HS-5 (cell line): ENCODE measurements around the gene MPHOSPH8.
"Not testable (repeated sequence)": the region's sequence is repeated elsewhere in the genome, so short reads cannot be mapped to it uniquely, and the experiment has no call there.

Source experiments
- DNase-seq: peaks from one replicate; pipeline ENCODE4 v3.0.0-alpha.2; 2012; ENCODE audit warnings: low read depth

MPHOSPH8 gene

GRCh38 chr13:19632915-19633478, 462 bp upstream of the MPHOSPH8 start:
- peak; percentile 0 for DNase-seq

DNA sequence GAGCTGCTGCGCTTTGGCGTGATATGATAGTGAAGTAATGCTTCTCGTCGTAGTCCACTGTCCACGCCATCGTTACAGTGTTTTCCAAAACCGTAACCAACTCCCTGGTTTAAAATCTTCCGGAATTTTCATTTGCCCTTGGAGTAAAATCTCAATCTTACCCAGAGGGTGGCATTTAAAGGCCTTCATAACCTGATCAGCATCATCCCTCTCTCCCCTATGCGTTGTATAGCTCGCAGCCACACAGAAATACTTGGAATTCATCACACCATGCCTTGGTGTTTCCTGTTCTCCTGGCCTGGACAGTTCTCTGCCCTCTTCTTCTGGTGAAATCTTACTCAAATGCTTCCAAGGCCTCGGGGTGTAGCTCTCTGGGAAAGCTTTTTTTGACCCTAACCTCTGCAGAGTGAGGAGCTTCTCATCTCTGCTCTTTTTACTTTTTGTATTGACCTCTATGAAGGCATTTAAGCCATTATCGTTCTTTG, 839 bp downstream of the MPHOSPH8 start:
- peak; percentile 2 for DNase-seq

DNA sequence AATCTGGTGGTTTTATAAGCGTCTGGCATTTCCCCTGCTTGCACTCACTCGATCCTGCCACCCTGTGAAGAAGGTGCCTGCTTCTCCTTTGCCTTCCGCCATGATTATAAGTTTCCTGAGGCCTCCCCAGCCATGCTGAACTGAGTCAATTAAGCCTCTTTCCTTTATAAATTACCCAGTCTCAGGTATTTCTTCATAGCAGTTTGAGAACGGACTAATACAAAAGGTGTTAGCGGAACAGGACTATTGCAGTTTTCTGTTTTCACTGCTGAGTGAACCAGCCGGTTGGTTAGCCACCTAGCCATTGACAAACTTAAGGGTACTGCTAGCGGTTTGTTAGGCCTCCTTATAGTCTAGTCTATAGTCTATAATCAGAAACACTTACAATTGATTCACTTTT, 2.5 kb downstream of the MPHOSPH8 start:
- not testable (repeated sequence) for DNase-seq

- no peak for DNase-seq
These were observed 10.2 kb downstream of the MPHOSPH8 start for GRCh38 chr13:19643652-19644051.

DNA sequence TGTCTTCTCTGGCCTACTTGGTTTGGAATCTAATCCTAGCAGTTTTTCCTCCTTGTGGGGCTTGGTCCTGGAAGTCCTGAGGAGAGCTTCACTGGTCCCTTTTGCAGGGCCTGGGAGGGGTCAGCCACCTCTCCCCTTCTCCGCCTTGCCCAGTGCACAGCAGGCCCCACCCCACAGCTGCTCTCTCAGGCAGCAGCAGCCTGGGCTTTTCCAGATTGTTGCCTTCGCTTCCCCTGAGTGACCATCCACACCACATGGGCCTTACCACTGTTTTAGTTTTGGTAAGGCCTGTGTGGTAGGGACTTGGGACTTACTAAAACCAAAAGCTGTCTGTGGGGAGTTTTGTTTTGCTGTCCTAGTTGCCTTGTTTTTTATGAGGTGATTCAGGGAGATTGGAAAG, 11.5 kb downstream of the MPHOSPH8 start:
- DNase-seq: no peak

- DNase-seq: no peak
These were observed 12.6 kb downstream of the MPHOSPH8 start for GRCh38 chr13:19646063-19646462.

GRCh38 chr13:19650742-19651141, 17.3 kb downstream of the MPHOSPH8 start:
- no peak for DNase-seq

- no peak for DNase-seq
These were observed 24.6 kb downstream of the MPHOSPH8 start for GRCh38 chr13:19657872-19658591.

- no peak for DNase-seq
These were observed 25.4 kb downstream of the MPHOSPH8 start for GRCh38 chr13:19658831-19659230.

- no peak for DNase-seq
These were observed 27.7 kb downstream of the MPHOSPH8 start for GRCh38 chr13:19661126-19661525.

DNA sequence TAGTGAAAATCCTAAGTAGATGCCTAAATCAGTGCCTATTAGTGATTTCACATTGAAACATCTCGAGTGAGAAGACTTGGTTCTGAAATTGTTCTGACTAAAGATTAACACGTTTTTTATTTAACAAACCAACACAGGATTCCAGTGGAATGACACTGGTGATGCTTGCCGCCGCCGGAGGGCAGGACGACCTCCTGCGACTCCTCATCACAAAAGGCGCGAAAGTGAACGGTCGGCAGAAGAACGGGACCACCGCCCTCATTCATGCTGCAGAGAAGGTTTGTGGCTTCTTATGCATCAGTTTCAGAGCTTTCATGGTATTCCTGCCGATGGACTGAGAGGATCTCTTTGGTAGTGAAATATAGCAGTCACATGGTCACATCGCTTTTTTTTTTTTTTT, 28.1 kb downstream of the MPHOSPH8 start:
- no peak for DNase-seq

DNA sequence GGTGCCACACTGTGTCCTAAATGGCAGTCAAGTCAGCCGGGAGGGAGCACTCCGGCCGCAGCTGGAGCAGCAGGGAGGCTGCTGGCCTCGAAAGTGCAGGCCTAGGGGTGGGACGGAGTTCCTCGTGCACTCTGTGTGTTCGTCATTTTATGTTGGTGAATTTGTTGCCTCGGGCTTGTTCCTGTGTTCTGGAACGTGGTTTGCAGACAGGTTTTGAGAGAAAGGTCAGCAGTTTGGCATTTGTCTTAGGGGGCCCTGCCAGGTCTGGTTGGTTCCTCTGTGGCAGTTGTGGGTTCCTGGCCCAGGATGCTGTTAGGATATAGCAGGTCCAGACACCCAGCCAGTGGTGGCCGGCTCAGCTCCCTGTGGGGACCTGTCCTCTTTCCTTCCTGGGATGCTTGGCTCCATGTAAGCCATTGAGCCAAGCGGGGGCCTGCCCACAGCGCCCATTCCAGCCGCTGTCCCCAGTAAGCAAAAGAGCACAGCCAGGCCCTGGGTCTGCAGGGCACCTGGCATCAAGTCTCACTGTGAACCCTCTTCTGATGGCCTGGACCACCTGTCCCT, 30.0 kb downstream of the MPHOSPH8 start:
- no peak for DNase-seq

GRCh38 chr13:19664481-19665230, 31.2 kb downstream of the MPHOSPH8 start:
- DNase-seq: no peak

- DNase-seq: no peak
These were observed 32.0 kb downstream of the MPHOSPH8 start for GRCh38 chr13:19665427-19665859.

DNA sequence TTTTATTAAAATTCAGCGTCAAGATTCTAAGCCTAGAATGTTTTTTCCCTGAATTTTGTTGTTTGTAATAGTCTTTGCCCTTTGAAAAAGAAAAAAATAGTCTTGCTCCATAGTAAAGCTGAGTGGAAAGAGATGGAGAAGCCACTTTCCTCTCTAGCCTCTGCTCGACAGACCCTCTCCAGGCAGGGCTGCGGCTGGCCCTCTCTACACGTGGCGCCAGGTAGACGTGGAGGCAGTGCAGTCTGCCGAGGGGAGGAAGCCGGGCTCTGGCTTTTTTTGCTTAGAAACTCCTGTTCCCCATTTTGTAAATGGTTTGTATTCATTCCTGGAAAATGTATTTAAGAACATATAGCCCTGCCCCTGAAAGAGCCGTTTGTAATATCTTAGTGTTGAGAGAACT, 35.3 kb downstream of the MPHOSPH8 start:
- no peak for DNase-seq

- DNase-seq: no peak
These were observed 36.7 kb downstream of the MPHOSPH8 start for GRCh38 chr13:19670147-19670546.

DNA sequence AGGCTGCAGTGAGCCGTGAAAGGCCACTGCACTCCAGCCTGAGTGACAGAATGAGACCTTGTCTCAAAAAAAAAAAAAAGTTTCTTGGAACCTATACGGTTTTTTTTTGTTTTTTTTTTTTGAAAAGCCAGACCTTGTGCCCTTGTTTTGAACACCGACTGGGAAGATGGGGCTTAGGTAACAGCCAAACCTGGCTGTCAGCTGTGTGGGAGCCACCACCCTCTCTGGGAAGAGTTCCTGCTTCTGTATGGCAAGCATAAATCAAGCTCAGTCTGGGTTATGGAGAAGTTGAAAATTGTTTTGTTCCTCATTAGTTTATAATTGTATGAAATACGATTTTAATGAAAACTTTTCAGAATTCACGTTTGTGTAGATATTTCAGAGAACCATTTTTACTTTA, 39.5 kb downstream of the MPHOSPH8 start:
- no peak for DNase-seq

GRCh38 chr13:19673473-19674430, 40.3 kb downstream of the MPHOSPH8 start:
- no peak for DNase-seq

DNA sequence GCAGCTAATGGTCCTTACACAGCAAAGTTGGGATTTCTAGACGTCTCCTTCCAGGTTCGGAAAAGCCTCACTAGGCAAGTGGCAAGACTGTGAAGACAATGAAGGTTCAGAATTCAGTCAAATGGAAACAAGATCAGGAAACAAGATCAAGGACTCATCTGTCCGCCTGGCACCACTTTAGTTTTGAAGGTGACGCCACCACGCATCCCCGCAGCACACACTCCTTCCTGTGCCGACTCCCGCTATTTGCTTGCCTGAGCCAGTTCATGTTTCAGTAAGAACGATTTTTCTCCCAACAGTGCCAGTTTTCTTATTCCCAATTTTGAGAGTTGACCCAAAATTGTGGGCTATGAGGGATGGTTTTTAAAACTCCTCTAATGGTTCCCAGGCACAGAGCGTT, 41.4 kb downstream of the MPHOSPH8 start:
- no peak for DNase-seq

DNA sequence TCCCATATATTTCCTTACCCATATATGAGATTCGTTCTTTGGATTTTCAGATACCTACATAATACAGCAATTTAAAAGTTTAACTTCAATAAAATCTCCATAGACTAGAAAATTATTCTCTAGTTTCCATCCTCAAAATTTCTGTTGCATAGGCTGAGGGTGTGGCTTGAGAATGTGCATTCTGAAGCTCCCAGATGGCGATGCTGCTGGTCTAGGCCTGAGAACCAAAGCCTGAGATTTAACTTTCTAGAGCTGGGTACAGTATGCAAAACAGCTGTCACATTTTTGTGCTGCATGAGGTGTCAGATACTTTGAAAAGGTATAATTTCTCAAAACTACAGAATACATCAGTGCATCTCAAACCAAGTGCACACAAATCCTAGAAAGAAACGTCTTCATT, 42.7 kb downstream of the MPHOSPH8 start:
- no peak for DNase-seq

DNA sequence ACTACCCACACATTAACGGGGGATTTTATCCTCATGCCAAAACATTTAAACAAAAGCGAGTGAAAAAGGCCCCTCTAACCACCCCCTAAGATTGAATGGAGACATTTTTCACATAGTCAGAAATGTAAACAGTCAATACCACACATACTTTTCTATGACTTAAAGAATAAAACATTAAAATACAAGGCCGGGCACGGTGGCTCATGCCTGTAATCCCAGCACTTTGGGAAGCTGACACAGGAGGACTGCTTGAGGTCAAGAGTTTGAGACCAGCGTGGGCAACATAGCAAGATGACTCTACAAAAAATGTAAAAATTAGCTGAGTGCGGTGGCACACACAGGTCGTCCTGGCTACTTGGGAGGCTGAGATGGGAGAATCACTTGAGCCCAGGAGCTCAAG, 47.3 kb downstream of the MPHOSPH8 start:
- DNase-seq: no peak

- DNase-seq: no peak
These were observed 48.1 kb downstream of the MPHOSPH8 start for GRCh38 chr13:19681517-19681916.
